H1 (cell line): ENCODE measurements around the gene MBNL1. TPM values are rescaled to one million over a fixed set of nuclear protein-coding genes. Genes with fewer than 3 reads are reported as not detected.

Source experiments
- CTCF ChIA-PET: fragments of 300-600 bp; sonication (Branson Sonifier 250); formaldehyde crosslinking; loops from one replicate; lab custom pipeline; 2021; ENCODE audit not compliant: partially characterized antibody; lab: Charles Lee
- POLR2A ChIA-PET: fragments of 300-600 bp; sonication (Branson Sonifier 250); formaldehyde crosslinking; loops from one replicate; lab custom pipeline; 2021; ENCODE audit warnings: inconsistent platforms; ENCODE audit not compliant: partially characterized antibody; lab: Charles Lee
- DNase-seq, 2 experiments: peaks; one replicate each; pipeline versions ENCODE4 v3.0.0 to v3.0.0-alpha.2; 2010 to 2022; ENCODE audit warnings: low spot score in 2 of 2, low read depth in 1 of 2, mixed read lengths in 1 of 2
- FAIRE-seq: peaks from 2 replicates; lab custom pipeline; 2011; peaks lifted over from hg19 to GRCh38; lab: Jason Lieb, UNC
- H2AFZ ChIP-seq: 2 replicates; pipeline ENCODE4 v1.8.1; 2012; ENCODE audit warnings: low read length, inconsistent platforms
- H2AK5ac ChIP-seq: 2 replicates; pipeline ENCODE4 v1.6.1; 2013; ENCODE audit warnings: low read depth, low read length
- H2BK120ac ChIP-seq: replicated peaks from 2 replicates; pipeline ENCODE3; 2013; ENCODE audit warnings: low read depth, low read length, inconsistent platforms
- H2BK12ac ChIP-seq: 2 replicates; pipeline ENCODE4 v1.6.1; 2013; ENCODE audit warnings: low read depth, low read length
- H2BK15ac ChIP-seq: 2 replicates; pipeline ENCODE4 v1.6.1; 2013; ENCODE audit warnings: low read length
- H2BK20ac ChIP-seq: 2 replicates; pipeline ENCODE4 v1.6.1; 2013; ENCODE audit warnings: low read length
- H2BK5ac ChIP-seq: 2 replicates; pipeline ENCODE4 v1.6.1; 2013; ENCODE audit warnings: low read depth, low read length
- H3K14ac ChIP-seq: 2 replicates; pipeline ENCODE4 v1.6.1; 2013; ENCODE audit warnings: inconsistent platforms; ENCODE audit not compliant: insufficient read length
- H3K18ac ChIP-seq: 2 replicates; pipeline ENCODE4 v1.6.1; 2013; ENCODE audit warnings: low read length; ENCODE audit errors: extremely low read depth
- H3K23ac ChIP-seq: 2 replicates; pipeline ENCODE4 v1.6.1; 2013; ENCODE audit warnings: inconsistent platforms; ENCODE audit not compliant: insufficient read length
- H3K23me2 ChIP-seq: 2 replicates; pipeline ENCODE4 v1.6.1; 2013; ENCODE audit warnings: low read depth, low read length
- H3K27ac ChIP-seq: 2 replicates; pipeline ENCODE4 v1.6.1; 2011; ENCODE audit warnings: low read depth, low read length, inconsistent platforms
- H3K27me3 ChIP-seq, 4 experiments: replicated peaks in 1 of 4; 1 replicate in 1 of 4; 2 replicates in 3 of 4; pipeline versions ENCODE4 v1.6.1 to v1.8.1; 2011 to 2013; ENCODE audit warnings: low read length in 3 of 4, mild to moderate bottlenecking in 3 of 4, inconsistent platforms in 2 of 4, mixed read lengths in 2 of 4, moderate library complexity in 1 of 4; ENCODE audit not compliant: control insufficient read depth in 3 of 4, insufficient read depth in 3 of 4; ENCODE audit errors: extremely low read depth in 1 of 4
- H3K36me3 ChIP-seq, 4 experiments: 2 replicates each; pipeline versions ENCODE4 v1.6.1 to v1.8.1; 2011 to 2013; ENCODE audit warnings: mild to moderate bottlenecking in 4 of 4, low read length in 3 of 4, moderate library complexity in 2 of 4, control low read depth in 1 of 4, inconsistent platforms in 1 of 4; ENCODE audit not compliant: insufficient read depth in 4 of 4, control insufficient read depth in 2 of 4
- H3K4ac ChIP-seq: replicated peaks from 2 replicates; pipeline ENCODE3; 2013; ENCODE audit warnings: low read length, low read depth, mixed read lengths, inconsistent platforms; ENCODE audit not compliant: insufficient read length
- H3K4me1 ChIP-seq, 4 experiments: replicated peaks in 1 of 4; 1 replicate in 1 of 4; 2 replicates in 3 of 4; pipeline versions ENCODE4 v1.6.1 to v1.8.1; 2011 to 2013; ENCODE audit warnings: low read length in 3 of 4, inconsistent platforms in 2 of 4, mixed read lengths in 1 of 4; ENCODE audit not compliant: insufficient read depth in 4 of 4, control insufficient read depth in 3 of 4
- H3K4me2 ChIP-seq, 2 experiments: 2 replicates each; pipeline versions ENCODE4 v1.6.1 to v1.8.1; 2011 to 2013; ENCODE audit warnings: low read depth in 2 of 2, low read length in 2 of 2, control low read depth in 1 of 2, inconsistent platforms in 1 of 2, mild to moderate bottlenecking in 1 of 2; ENCODE audit not compliant: insufficient read depth in 1 of 2
- H3K4me3 ChIP-seq, 4 experiments: fragments of 200-600, 300-600 bp in 1 of 4; sonication (generic), shearing (Covaris generic), sonication (Bioruptor Twin) in 1 of 4; 2 replicates each; pipeline versions ENCODE4 v1.5.1 to v1.8.1; 2011 to 2016; ENCODE audit warnings: low read length in 4 of 4, low read depth in 3 of 4, control low read depth in 2 of 4, inconsistent platforms in 2 of 4, mild to moderate bottlenecking in 2 of 4, mixed read lengths in 1 of 4, moderate library complexity in 1 of 4; ENCODE audit not compliant: insufficient read depth in 2 of 4; ENCODE audit errors: extremely low read depth in 1 of 4
- H3K56ac ChIP-seq: replicated peaks from 2 replicates; pipeline ENCODE3; 2013; ENCODE audit warnings: low read depth, mild to moderate bottlenecking, mixed read lengths, low read length, inconsistent platforms; ENCODE audit not compliant: insufficient read length
- H3K79me1 ChIP-seq: 2 replicates; pipeline ENCODE4 v1.6.1; 2013; ENCODE audit warnings: low read depth, low read length, control low read depth
- H3K79me2 ChIP-seq, 2 experiments: 2 replicates each; pipeline versions ENCODE4 v1.6.1 to v1.8.1; 2012 to 2013; ENCODE audit warnings: low read length in 2 of 2, mild to moderate bottlenecking in 2 of 2, inconsistent platforms in 1 of 2; ENCODE audit not compliant: insufficient read depth in 2 of 2, control insufficient read depth in 1 of 2
- H3K9ac ChIP-seq, 4 experiments: replicated peaks in 1 of 4; 1 replicate in 1 of 4; 2 replicates in 3 of 4; pipeline versions ENCODE4 v1.6.1 to v1.8.1; 2011 to 2013; ENCODE audit warnings: low read depth in 3 of 4, low read length in 3 of 4, control low read depth in 2 of 4, mild to moderate bottlenecking in 2 of 4, moderate library complexity in 2 of 4, inconsistent platforms in 1 of 4; ENCODE audit errors: extremely low read depth in 1 of 4
- H3K9me3 ChIP-seq, 2 experiments: 2 replicates each; pipeline versions ENCODE4 v1.6.1 to v1.8.1; 2012 to 2013; ENCODE audit warnings: mild to moderate bottlenecking in 2 of 2, moderate library complexity in 2 of 2, control low read depth in 1 of 2, inconsistent platforms in 1 of 2, low read depth in 1 of 2, low read length in 1 of 2, mixed read lengths in 1 of 2; ENCODE audit not compliant: insufficient read depth in 2 of 2
- H4K20me1 ChIP-seq, 2 experiments: replicated peaks in 1 of 2; 2 replicates each; pipeline versions ENCODE3 to v1.8.1; 2011 to 2013; ENCODE audit warnings: inconsistent platforms in 2 of 2, low read length in 2 of 2, mild to moderate bottlenecking in 1 of 2; ENCODE audit not compliant: insufficient read depth in 2 of 2, control insufficient read depth in 1 of 2
- H4K5ac ChIP-seq: 2 replicates; pipeline ENCODE4 v1.6.1; 2013; ENCODE audit warnings: low read length, low read depth, mixed read lengths, inconsistent platforms; ENCODE audit not compliant: insufficient read length
- H4K8ac ChIP-seq: 2 replicates; pipeline ENCODE4 v1.8.0; 2013; ENCODE audit warnings: mild to moderate bottlenecking, moderate library complexity, low read length, inconsistent platforms; ENCODE audit not compliant: insufficient read depth; ENCODE audit errors: extremely low read depth
- H4K91ac ChIP-seq: replicated peaks from 2 replicates; pipeline ENCODE3; 2013; ENCODE audit warnings: low read length, mixed read lengths, inconsistent platforms; ENCODE audit not compliant: insufficient read length
- CBX5 ChIP-seq: fragments of 300-800, 300-1000 bp; sonication (generic); IDR thresholded peaks from 2 replicates; pipeline ENCODE4 v1.7.1; 2016; ENCODE audit warnings: antibody characterized with exemption, low read length, low read depth
- CBX8 ChIP-seq: fragments of 300-800, 300-1000 bp; sonication (generic); IDR thresholded peaks from 2 replicates; pipeline ENCODE4 v1.7.1; 2016; ENCODE audit warnings: low read depth, low read length, borderline replicate concordance
- CHD1 ChIP-seq: IDR thresholded peaks from 2 replicates; pipeline ENCODE4 v1.6.1; 2012; ENCODE audit warnings: low read depth, low read length, improper control_type of control experiment
- EZH2 ChIP-seq: fragments of 200-600 bp; sonication (generic); IDR thresholded peaks from 2 replicates; pipeline ENCODE4 v1.7.1; 2012; ENCODE audit warnings: low read depth, mild to moderate bottlenecking, moderate library complexity, low read length, inconsistent platforms; ENCODE audit not compliant: severe bottlenecking
- HDAC6 ChIP-seq: IDR thresholded peaks from one replicate; pipeline ENCODE4 v1.7.1; 2012; ENCODE audit warnings: low read depth, mild to moderate bottlenecking, inconsistent platforms, low read length, moderate library complexity
- JUND ChIP-seq: IDR thresholded peaks from 2 replicates; pipeline ENCODE4 v1.6.1; 2011; ENCODE audit warnings: mild to moderate bottlenecking, improper control_type of control experiment, low read length
- POU5F1 ChIP-seq: IDR thresholded peaks from 2 replicates; pipeline ENCODE4 v1.6.1; 2011; ENCODE audit warnings: low read depth, mild to moderate bottlenecking, low read length, moderate library complexity
- SAP30 ChIP-seq: fragments of 300-600 bp; sonication (generic); IDR thresholded peaks from 2 replicates; pipeline ENCODE4 v1.7.1; 2012; ENCODE audit warnings: low read length, moderate library complexity, mild to moderate bottlenecking, inconsistent platforms; ENCODE audit not compliant: insufficient read depth, insufficient replicate concordance
- SIRT6 ChIP-seq: IDR thresholded peaks from one replicate; pipeline ENCODE4 v1.7.1; 2012; ENCODE audit warnings: low read length, inconsistent platforms
- SIX5 ChIP-seq: IDR thresholded peaks from 2 replicates; pipeline ENCODE4 v1.6.1; 2011; ENCODE audit warnings: mild to moderate bottlenecking, low read depth, low read length
- SP4 ChIP-seq: IDR thresholded peaks from 2 replicates; pipeline ENCODE4 v1.6.1; 2012; ENCODE audit warnings: low read length, inconsistent platforms
- SRF ChIP-seq: IDR thresholded peaks from 2 replicates; pipeline ENCODE4 v1.6.1; 2011; ENCODE audit warnings: mild to moderate bottlenecking, low read depth, low read length, moderate library complexity
- SUZ12 ChIP-seq: fragments of 200-600 bp; sonication (generic); IDR thresholded peaks from 2 replicates; pipeline ENCODE4 v1.6.1; 2012; ENCODE audit warnings: mild to moderate bottlenecking, inconsistent platforms, low read length, moderate library complexity, mixed read lengths
- WGBS, 2 experiments: shearing (Covaris generic) in 1 of 2; methylation state at CpG; one replicate each; pipeline versions ENCODE4 v1.1.6 to v1.1.7; 2013 to 2015; ENCODE audit warnings: low lambda C conversion rate in 2 of 2, mixed read lengths in 2 of 2, inconsistent platforms in 1 of 2, low coverage in 1 of 2, missing lambda C conversion rate in 1 of 2; ENCODE audit not compliant: insufficient replicate concordance in 2 of 2, insufficient coverage in 1 of 2, insufficient read length in 1 of 2; ENCODE audit errors: extremely low coverage in 1 of 2, missing lambda C conversion rate in 1 of 2; 5-methylcytosine and 5-hydroxymethylcytosine counted together
- polyA plus RNA-seq, 7 experiments: library from polyadenylated mRNA; depleted of rRNA in 3 of 7; stranded (reverse) in 5 of 7; unstranded in 2 of 7; fragments of >200 nt in 5 of 7; fragments of 200-250 nt in 2 of 7; gene quantifications; 1 replicate in 5 of 7; 2 replicates in 1 of 7; 4 replicates in 1 of 7; pipeline versions ENCODE4 v1.2.1 to v1.2.3, GENCODE V29; 2011 to 2013; ENCODE audit warnings: missing spikeins in 2 of 7, mixed read lengths in 2 of 7
- total RNA-seq: library from RNA; stranded (reverse); fragmentation: NEBNext Ultra II Directional; extraction: Animal tissue kit (Norgen Biotek cat#: 25700); gene quantifications from 2 replicates; pipeline ENCODE4 v1.2.1, GENCODE V29; 2021

Gene MBNL1
- total and polyA plus RNA-seq, 2 of the 8 experiments (the other 6 are each of a cell fraction or from before 2014, with no cell fraction given), result 5.0 to 16.4 TPM

DNA sequence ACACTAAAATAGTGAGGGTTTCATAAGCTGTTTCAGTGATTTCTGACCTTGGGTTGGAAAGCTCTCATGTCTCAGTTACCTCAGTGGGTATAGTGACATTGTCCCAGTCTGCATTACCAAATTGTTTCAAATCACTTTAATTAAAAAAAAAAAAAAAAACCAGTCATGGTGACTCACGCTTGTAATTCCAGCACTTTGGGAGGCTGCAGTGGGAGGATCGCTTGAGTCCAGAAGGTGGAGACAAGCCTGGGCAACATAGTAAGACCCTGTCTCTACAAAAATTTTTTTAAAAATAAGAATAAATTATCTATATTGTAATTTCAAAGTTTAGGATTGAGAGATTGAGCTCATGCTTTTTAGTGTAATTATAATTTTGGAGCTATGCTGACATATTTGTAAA, 78.0 kb downstream of the MBNL1 start:
- no peak overlapping the region for H3K27ac ChIP-seq
- H4K8ac ChIP-seq, result no peak overlapping the region
- peaks cover 0 to 1% of the 10 kb centered on the region in 2 experiments; a peak in 1 of 4 replicates for H3K79me2 ChIP-seq
- H3K79me1 ChIP-seq, result no peaks in the 10 kb centered on the region; the same call in 1 of the 2 replicates
- no peak overlapping the region for H2AFZ ChIP-seq
- no peak overlapping the region for H3K4ac ChIP-seq
- no peak overlapping the region for H2BK20ac ChIP-seq
- H3K9me3 ChIP-seq, result no peaks in the 10 kb centered on the region
- no peak overlapping the region for H2BK12ac ChIP-seq
- H2BK120ac ChIP-seq, result no peak overlapping the region
- H3K27me3 ChIP-seq, result no peaks in the 10 kb centered on the region
- POLR2A ChIA-PET, result no interaction called here
- 95% methylated on average over 2 of the region's 2 CpGs; no CpG with 5 or more reads in 1 of the 2 experiments for WGBS, 2 experiments
- no peaks in the 10 kb centered on the region; a peak in 1 of 8 replicates for H3K36me3 ChIP-seq
- no peak overlapping the region for H3K23ac ChIP-seq
- H2AK5ac ChIP-seq, result no peak overlapping the region
- H3K56ac ChIP-seq, result no peak overlapping the region
- H3K4me2 ChIP-seq, result no peak overlapping the region
- no peak overlapping the region for H2BK5ac ChIP-seq
- FAIRE-seq (no peak), DNase-seq (no peak)
- 0 out of 7 replicates have a peak, but pooled peaks cover 0 to 3% (median 0%) of the 10 kb centered on the region in 4 experiments for H3K4me1 ChIP-seq
- H4K20me1 ChIP-seq, result no peaks in the 10 kb centered on the region
- no peaks in the 10 kb centered on the region for H3K23me2 ChIP-seq
- no peak overlapping the region for H3K14ac ChIP-seq
- CTCF ChIA-PET, result interaction anchor here (0.6 to 1.0 kb wide), 2 partner anchors 18 to 1437 kb away, joined by 3 to 6 read pairs; no protein-coding TSS in a partner anchor
- H4K91ac ChIP-seq, result no peak overlapping the region
- H3K18ac ChIP-seq, result no peak overlapping the region
- no peak overlapping the region for H3K4me3 ChIP-seq
- H3K9ac ChIP-seq, result no peak overlapping the region
- no peak overlapping the region for H2BK15ac ChIP-seq
- no peak overlapping the region for H4K5ac ChIP-seq
- TF ChIP-seq EZH2, result no peak
- no peak for TF ChIP-seq SUZ12
- TF ChIP-seq SAP30, result no peak
- TF ChIP-seq SIRT6, result no peak
- no peak for TF ChIP-seq JUND
- TF ChIP-seq SP4, result no peak
- no peak for TF ChIP-seq POU5F1
- no peak for TF ChIP-seq HDAC6
- TF ChIP-seq CBX5, result no peak
- no peak for TF ChIP-seq SIX5
- TF ChIP-seq SRF, result no peak
- TF ChIP-seq CHD1, result no peak
- no peak for TF ChIP-seq CBX8
